HFF-Myc (cell line): ENCODE measurements around the gene LORICRIN.

Source experiments
- DNase-seq: peaks from one replicate; pipeline ENCODE4 v3.0.0-alpha.2; 2011; ENCODE audit warnings: low read depth; ENCODE audit errors: extremely low read depth
- H3K4me3 ChIP-seq: replicated peaks from 2 replicates; pipeline ENCODE4 v1.5.1; 2011; ENCODE audit warnings: low read depth, mild to moderate bottlenecking, control low read depth, low read length
- CTCF ChIP-seq: IDR thresholded peaks from 2 replicates; pipeline ENCODE4 v1.5.1; 2012; ENCODE audit warnings: mild to moderate bottlenecking, low read depth, low read length, control low read depth; ENCODE audit errors: missing control alignments

The LORICRIN gene

GRCh38 chr1:153246825-153247224 is 12.7 kb upstream of the LORICRIN start:
- no peak for TF ChIP-seq CTCF
- no peak for DNase-seq

DNA sequence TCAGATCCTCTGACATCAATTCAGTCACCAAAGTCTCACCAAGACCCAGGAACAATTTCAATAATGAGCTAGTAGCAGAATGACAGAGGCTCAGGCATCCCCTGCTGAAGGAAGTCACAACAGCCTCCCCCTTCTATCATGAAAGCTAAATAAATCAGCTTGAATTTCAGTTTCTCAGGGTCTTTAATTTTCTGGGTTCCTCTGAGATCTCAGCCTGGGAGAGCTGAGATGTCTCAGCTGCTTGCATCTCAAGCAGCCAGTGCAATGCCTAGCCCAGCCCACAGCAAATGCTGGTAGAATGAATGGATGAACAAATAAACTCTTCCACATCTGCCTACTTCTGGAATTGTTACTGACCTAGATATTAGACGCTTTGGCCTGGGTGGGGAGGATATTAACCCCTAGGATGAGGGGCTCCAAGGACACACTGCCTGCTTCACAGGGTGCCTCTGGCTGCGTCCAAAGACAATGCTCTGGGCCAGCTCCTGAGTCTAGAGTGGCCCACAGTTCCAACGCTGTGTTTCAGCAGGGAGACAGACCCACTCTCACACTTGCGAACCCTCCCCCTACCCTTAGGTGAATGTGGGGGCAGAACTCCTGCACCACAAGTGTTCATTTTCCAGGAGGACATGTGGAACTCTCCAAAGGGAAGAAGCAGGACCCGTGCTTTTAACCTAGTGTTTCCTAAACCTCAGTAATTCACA is 11.2 kb upstream of the LORICRIN start:
- TF ChIP-seq CTCF, result no peak
- DNase-seq, result no peak
- H3K4me3 ChIP-seq, result no peak overlapping the region

More at GRCh38 chr1:153246825-153247224, 12.7 kb upstream of the LORICRIN start:
- no peak overlapping the region for H3K4me3 ChIP-seq

DNA sequence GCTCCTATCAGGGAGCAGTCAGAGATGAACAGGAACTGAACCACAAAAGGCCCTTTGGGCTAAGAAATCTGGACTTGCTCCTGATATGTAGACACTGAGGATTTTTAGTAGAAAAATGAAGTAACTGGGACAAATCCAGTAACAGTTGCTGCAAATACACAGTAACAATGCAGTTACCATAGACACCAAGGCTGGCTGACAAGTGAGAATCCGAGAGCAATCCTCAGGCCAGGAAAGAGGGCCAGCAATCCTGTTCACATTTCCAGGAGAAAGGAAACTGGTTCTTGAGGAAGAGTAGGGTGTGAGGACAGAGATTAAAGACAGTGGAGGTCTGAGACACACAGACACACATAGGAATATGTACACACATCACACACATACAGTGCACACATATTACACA is 9.3 kb upstream of the LORICRIN start:
- no peak for TF ChIP-seq CTCF
- DNase-seq, result no peak
- H3K4me3 ChIP-seq, result no peak overlapping the region

- DNase-seq, result no peak
- no peak for TF ChIP-seq CTCF
Observed at GRCh38 chr1:153251087-153251486, 8.4 kb upstream of the LORICRIN start.

DNA sequence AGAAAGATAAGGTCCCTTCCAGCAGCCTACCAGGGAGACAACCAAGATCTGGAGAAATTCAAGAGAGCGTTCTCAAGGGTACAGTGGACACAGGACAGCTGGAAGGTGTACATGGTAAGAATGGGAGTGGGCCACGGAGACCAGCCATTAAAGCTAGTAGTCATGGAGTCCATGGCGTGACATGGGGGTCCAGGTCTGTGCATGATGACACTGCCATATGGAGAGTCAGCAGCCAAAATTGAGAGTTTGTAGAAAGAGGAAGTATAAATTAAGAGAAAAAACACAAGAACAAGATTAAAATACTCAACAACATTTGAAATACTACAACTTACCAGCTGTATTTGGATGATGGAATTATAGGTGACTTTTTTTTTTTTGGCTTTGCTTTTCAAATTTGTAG is 7.9 kb upstream of the LORICRIN start:
- no peak for DNase-seq
- TF ChIP-seq CTCF, result no peak
- H3K4me3 ChIP-seq, result no peak overlapping the region

More at GRCh38 chr1:153251087-153251486, 8.4 kb upstream of the LORICRIN start:
- no peak overlapping the region for H3K4me3 ChIP-seq

GRCh38 chr1:153251988-153252387 is 7.5 kb upstream of the LORICRIN start:
- DNase-seq, result no peak

More at GRCh38 chr1:153251988-153252387, 7.5 kb upstream of the LORICRIN start:
- no peak for TF ChIP-seq CTCF
- no peak overlapping the region for H3K4me3 ChIP-seq
